Adrenal gland (tissue), 12 donors: Measurements from ENCODE around the gene PALMD. TPM values are rescaled to one million over a fixed set of nuclear protein-coding genes. Genes with fewer than 3 reads are reported as not detected.

Experiments
- DNase-seq, 7 donors: peaks; one replicate each; pipeline ENCODE4 v3.0.0-alpha.2; 2019 to 2020
- H3K27ac ChIP-seq, 5 donors: fragments of 200-600 bp; sonication (generic) in 4 of 5; 1 replicate in 3 of 5; 2 replicates in 2 of 5; pipeline versions ENCODE4 v1.5.1 to v1.8.0; 2016 to 2020; ENCODE audit warnings: mild to moderate bottlenecking in 1 of 5
- H3K27me3 ChIP-seq: fragments of 200-600 bp; 2 replicates; pipeline ENCODE4 v1.8.0; 2021
- H3K36me3 ChIP-seq, 2 donors: fragments of 200-600 bp; replicated peaks in 1 of 2; 1 replicate in 1 of 2; 2 replicates in 1 of 2; pipeline versions ENCODE4 v1.5.1 to v1.8.0; 2018 to 2022
- H3K4me1 ChIP-seq, 2 donors: fragments of 200-600 bp; replicated peaks in 1 of 2; 1 replicate in 1 of 2; 2 replicates in 1 of 2; pipeline versions ENCODE4 v1.5.1 to v1.8.0; 2018 to 2021
- H3K4me3 ChIP-seq, 4 donors: fragments of 200-600 bp; sonication (generic) in 3 of 4; one replicate each; pipeline ENCODE4 v1.5.1; 2016 to 2018
- H3K9me3 ChIP-seq, 3 donors: fragments of 200-600 bp; sonication (generic) in 1 of 3; replicated peaks in 1 of 3; 1 replicate in 2 of 3; 2 replicates in 1 of 3; pipeline versions ENCODE4 v1.5.1 to v1.8.0; 2016 to 2021
- POLR2A ChIP-seq, 2 donors: fragments of 450-650 bp; IDR thresholded peaks; one replicate each; pipeline ENCODE4 v1.6.1; 2017; ENCODE audit warnings: antibody characterized with exemption in 2 of 2, mild to moderate bottlenecking in 2 of 2, moderate library complexity in 1 of 2
- WGBS, 4 donors: extraction: QIAGEN DNeasy Blood & Tissue Kit in 2 of 4; methylation state at CpG; one replicate each; pipeline versions ENCODE4 v1.1.5 to v1.1.7; 2013 to 2017; 5-methylcytosine and 5-hydroxymethylcytosine counted together
- intact Hi-C, 2 donors: fragments of 100-400 bp; cut with DNase I; formaldehyde crosslinking; loops; one replicate each; pipeline versions ENCODE4 v1.14.1 to v1.15.0; 2022 to 2023
- polyA plus RNA-seq, 3 donors: library from polyadenylated mRNA; stranded (reverse); fragments of 200-250 nt in 2 of 3; fragments of 350-450 nt in 1 of 3; fragmentation: Illumina TruSeq in 1 of 3; extraction: RNeasy Lipid Tissue Mini Kit (QIAGEN cat#74804) in 1 of 3; gene quantifications; one replicate each; pipeline ENCODE4 v1.2.3, GENCODE V29; 2013 to 2014
- total RNA-seq, 9 donors: library from RNA; depleted of rRNA in 4 of 9; stranded (reverse); fragments of >200 nt in 4 of 9; fragments of 120-200 nt in 1 of 9; fragmentation: NEBNext Ultra II Directional in 1 of 9; extraction: Animal tissue kit (Norgen Biotek cat#: 25700) in 1 of 9; gene quantifications; one replicate each; pipeline versions ENCODE4 v1.1.0 to v1.2.4, GENCODE V29; 2013 to 2023
- TF ChIP-seq, protein P1 (sequence below), 6 experiments: fragments of 450-650 bp in 4 of 6; fragments of 200-600 bp in 2 of 6; sonication (generic) in 1 of 6; IDR thresholded peaks; 1 replicate in 5 of 6; 2 replicates in 1 of 6; pipeline versions ENCODE4 v1.5.1 to v1.8.0; 2016 to 2021; ENCODE audit warnings: antibody characterized with exemption in 6 of 6, mild to moderate bottlenecking in 2 of 6, moderate library complexity in 1 of 6
- donor health status: healthy with polysubstance abuse.
- donor health status: Bipolar disorder and iron deficiency.
- donor health status: DM: yes; HTN: yes; CAD: no.
- donor health status: DM: no; HTN: no; CAD: no.
- donor health status: DM: no; HTN: no; CAD: no.
- donor health status: DM: yes; HTN: yes; CAD: no.

PALMD gene
- total and polyA plus RNA-seq, 12 donors, result 35.8 to 189 (median 66.0) TPM

DNA sequence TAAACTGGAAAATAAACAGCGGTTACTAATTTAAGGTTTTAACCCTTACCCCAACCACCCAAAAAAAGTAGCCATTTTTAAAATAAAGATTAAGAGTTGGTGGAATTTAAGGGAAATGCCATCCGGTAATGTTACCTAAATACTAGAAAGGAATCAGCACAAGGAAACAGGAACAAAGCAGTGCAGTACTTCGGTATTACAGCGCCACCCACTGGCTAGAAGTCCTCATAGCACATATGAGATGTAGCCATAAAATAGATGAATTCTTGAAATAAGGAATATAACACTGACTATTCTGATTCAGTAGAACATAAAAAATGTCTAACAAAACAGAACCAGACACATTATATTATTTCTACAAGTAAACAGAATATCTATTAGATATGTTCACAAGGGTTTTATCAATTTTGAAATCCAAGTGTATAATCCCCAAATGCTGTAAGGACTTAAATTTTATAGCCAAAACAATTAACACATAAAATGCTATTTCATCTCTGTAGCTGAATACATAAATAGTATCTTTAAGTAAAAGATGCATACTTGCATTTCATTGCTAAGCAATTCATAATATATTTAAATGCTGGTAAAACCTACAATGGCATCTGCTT, 61.7 kb downstream of the PALMD start:
- H3K4me3 ChIP-seq, result no peak overlapping the region
- H3K27me3 ChIP-seq, result no peaks in the 10 kb centered on the region
- no peak overlapping the region for H3K27ac ChIP-seq
- H3K36me3 ChIP-seq, result peaks cover 0 to 12% of the 10 kb centered on the region in 2 donors
- intact Hi-C loops, result loop anchor here in 1 of 2 donors (10.0 kb wide), 2 partner anchors 223 to 533 kb away; no protein-coding TSS in a partner anchor
- WGBS, 4 donors, result 12 to 17% (median 14%) methylated on average over 4 of the region's 4 CpGs
- peaks cover 0 to 22% of the 10 kb centered on the region in 2 donors for H3K4me1 ChIP-seq
- peak; percentile 58 to 93 (median 81) for DNase-seq
- TF ChIP-seq, protein P1, sequence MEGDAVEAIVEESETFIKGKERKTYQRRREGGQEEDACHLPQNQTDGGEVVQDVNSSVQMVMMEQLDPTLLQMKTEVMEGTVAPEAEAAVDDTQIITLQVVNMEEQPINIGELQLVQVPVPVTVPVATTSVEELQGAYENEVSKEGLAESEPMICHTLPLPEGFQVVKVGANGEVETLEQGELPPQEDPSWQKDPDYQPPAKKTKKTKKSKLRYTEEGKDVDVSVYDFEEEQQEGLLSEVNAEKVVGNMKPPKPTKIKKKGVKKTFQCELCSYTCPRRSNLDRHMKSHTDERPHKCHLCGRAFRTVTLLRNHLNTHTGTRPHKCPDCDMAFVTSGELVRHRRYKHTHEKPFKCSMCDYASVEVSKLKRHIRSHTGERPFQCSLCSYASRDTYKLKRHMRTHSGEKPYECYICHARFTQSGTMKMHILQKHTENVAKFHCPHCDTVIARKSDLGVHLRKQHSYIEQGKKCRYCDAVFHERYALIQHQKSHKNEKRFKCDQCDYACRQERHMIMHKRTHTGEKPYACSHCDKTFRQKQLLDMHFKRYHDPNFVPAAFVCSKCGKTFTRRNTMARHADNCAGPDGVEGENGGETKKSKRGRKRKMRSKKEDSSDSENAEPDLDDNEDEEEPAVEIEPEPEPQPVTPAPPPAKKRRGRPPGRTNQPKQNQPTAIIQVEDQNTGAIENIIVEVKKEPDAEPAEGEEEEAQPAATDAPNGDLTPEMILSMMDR (IDR thresholded peaks at IDR 0.05), result peak; percentile 89 to 95 (median 92)
- TF ChIP-seq POLR2A (IDR thresholded peaks at IDR 0.05), result no peak
- no peaks in the 10 kb centered on the region for H3K9me3 ChIP-seq

GRCh38 chr1:99710994-99711393, 65.1 kb downstream of the PALMD start:
- peaks cover 0 to 12% of the 10 kb centered on the region in 2 donors for H3K36me3 ChIP-seq
- DNase-seq, result no peak
- WGBS, 4 donors, result 94 to 98% (median 96%) methylated on average over 4 of the region's 4 CpGs
- H3K27ac ChIP-seq, result no peak overlapping the region
- H3K4me1 ChIP-seq, result peaks cover 0 to 18% of the 10 kb centered on the region in 2 donors
- no peak overlapping the region for H3K4me3 ChIP-seq
- TF ChIP-seq, protein P1 (IDR thresholded peaks at IDR 0.05), result no peak
- no peak for TF ChIP-seq POLR2A (IDR thresholded peaks at IDR 0.05)
- intact Hi-C loops, result no loop called here
- no peaks in the 10 kb centered on the region for H3K27me3 ChIP-seq
- H3K9me3 ChIP-seq, result no peaks in the 10 kb centered on the region

DNA sequence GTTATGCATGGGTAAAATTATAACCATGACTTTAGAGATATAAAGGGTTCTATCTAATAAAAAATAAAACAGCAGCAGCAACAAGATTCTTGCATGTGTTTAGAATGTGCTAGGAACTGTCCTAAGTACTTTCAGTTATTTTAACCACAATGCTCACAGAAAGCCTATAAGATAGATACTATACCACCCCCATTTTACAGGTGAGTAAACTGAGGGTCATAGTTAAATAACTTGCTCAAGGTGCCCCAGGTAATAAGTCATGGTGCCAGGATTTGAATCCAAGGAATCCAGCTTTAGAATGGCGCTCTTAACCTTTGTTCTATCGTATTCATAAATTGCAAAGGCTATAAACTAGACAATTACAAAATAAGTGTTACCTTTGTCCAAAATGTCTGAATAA, 67.1 kb downstream of the PALMD start:
- TF ChIP-seq, protein P1 (IDR thresholded peaks at IDR 0.05), result no peak
- no peak for TF ChIP-seq POLR2A (IDR thresholded peaks at IDR 0.05)
- H3K4me3 ChIP-seq, result no peak overlapping the region
- H3K27ac ChIP-seq, result no peak overlapping the region
- H3K9me3 ChIP-seq, result no peaks in the 10 kb centered on the region
- WGBS, 4 donors, result 96 to 99% (median 98%) methylated on average over 2 of the region's 2 CpGs
- DNase-seq, result no peak
- intact Hi-C loops, result no loop called here
- H3K4me1 ChIP-seq, result peaks cover 0 to 9% of the 10 kb centered on the region in 2 donors
- H3K36me3 ChIP-seq, result peaks cover 0 to 19% of the 10 kb centered on the region in 2 donors
- H3K27me3 ChIP-seq, result no peaks in the 10 kb centered on the region

GRCh38 chr1:99717005-99717404, 71.1 kb downstream of the PALMD start:
- H3K4me1 ChIP-seq, result no peaks in the 10 kb centered on the region
- peaks cover 0 to 7% of the 10 kb centered on the region in 2 donors for H3K36me3 ChIP-seq
- H3K27ac ChIP-seq, result no peak overlapping the region
- H3K4me3 ChIP-seq, result no peak overlapping the region
- no peak for DNase-seq
- WGBS, 4 donors, result 76 to 100% (median 96%) methylated on average over 1 of the region's 1 CpG
- no peaks in the 10 kb centered on the region for H3K27me3 ChIP-seq
- no peaks in the 10 kb centered on the region for H3K9me3 ChIP-seq
- intact Hi-C loops, result no loop called here
- TF ChIP-seq POLR2A (IDR thresholded peaks at IDR 0.05), result no peak
- TF ChIP-seq, protein P1 (IDR thresholded peaks at IDR 0.05), result no peak
